HCT116 (cell line): ENCODE results near the gene DNAAF8. TPM values are rescaled to one million over a fixed set of nuclear protein-coding genes. Genes with fewer than 3 reads are reported as not detected.

Experiments used
- ATAC-seq: fragments of 200-7000 bp; cut with Tn5 transposase; 2 replicates; pipeline ENCODE4 v1.9.1; 2020; ENCODE audit warnings: mild to moderate bottlenecking, moderate library complexity
- BruUV-seq: library from RNA; stranded (reverse); fragments of 400-500 nt; replicated peaks from 2 replicates; lab custom pipeline; 2021; lab: Mats Ljungman, UMichigan
- CTCF ChIA-PET: fragments of 300-600 bp; sonication (Branson Sonifier 250); formaldehyde crosslinking; loops from one replicate; lab custom pipeline; 2021; ENCODE audit warnings: antibody characterized with exemption; lab: Charles Lee
- POLR2A ChIA-PET: fragments of 300-600, 350-600 bp; sonication (Branson Sonifier 250); formaldehyde crosslinking; loops from one replicate; lab custom pipeline; 2021; ENCODE audit warnings: antibody characterized with exemption; lab: Charles Lee
- RAD21 ChIA-PET, 2 experiments: fragments of 300-600 bp; sonication (Branson Sonifier 250); formaldehyde crosslinking; loops; one replicate each; lab custom pipeline; 2023; ENCODE audit warnings: low total read pairs in 2 of 2; ENCODE audit not compliant: uncharacterized antibody in 2 of 2, unreplicated experiment in 2 of 2, low non-redundant PET in 1 of 2; lab: Charles Lee
- DNase-seq: peaks from one replicate; pipeline ENCODE4 v3.0.0-alpha.2; 2010; ENCODE audit warnings: low read depth, low spot score
- H2AFZ ChIP-seq: fragments of 200-600 bp; shearing (Covaris generic), sonication (generic); 2 replicates; pipeline ENCODE4 v1.6.1; 2017; ENCODE audit warnings: low read depth, mixed run types, mixed read lengths, antibody characterized with exemption, low read length; ENCODE audit not compliant: poor library complexity, severe bottlenecking
- H3K27ac ChIP-seq: 2 replicates; pipeline ENCODE4 v1.5.1; 2012; ENCODE audit warnings: low read depth, low read length
- H3K27me3 ChIP-seq: fragments of 200-600 bp; sonication (generic); 2 replicates; pipeline ENCODE4 v1.6.1; 2016; ENCODE audit warnings: mixed run types, low read length, mixed read lengths; ENCODE audit not compliant: insufficient read depth
- H3K36me3 ChIP-seq, 2 experiments: fragments of 200-500 bp in 1 of 2; fragments of 200-600 bp in 1 of 2; sonication (Bioruptor generic) in 1 of 2; sonication (generic) in 1 of 2; 2 replicates each; pipeline versions ENCODE4 v1.5.1 to v1.6.1; 2014 to 2016; ENCODE audit warnings: low read length in 2 of 2, inconsistent platforms in 1 of 2, mixed read lengths in 1 of 2, mixed run types in 1 of 2; ENCODE audit not compliant: insufficient read depth in 2 of 2, control insufficient read depth in 1 of 2
- H3K4me1 ChIP-seq, 2 experiments: fragments of 200-600 bp in 1 of 2; sonication (generic) in 1 of 2; 2 replicates each; pipeline versions ENCODE4 v1.5.1 to v1.6.1; 2012 to 2017; ENCODE audit warnings: low read length in 2 of 2, inconsistent platforms in 1 of 2, mild to moderate bottlenecking in 1 of 2, mixed read lengths in 1 of 2, mixed run types in 1 of 2, moderate library complexity in 1 of 2; ENCODE audit not compliant: insufficient read depth in 2 of 2, control insufficient read depth in 1 of 2
- H3K4me2 ChIP-seq: fragments of 200-600 bp; sonication (generic); 2 replicates; pipeline ENCODE4 v1.6.1; 2017; ENCODE audit warnings: mixed run types, low read length, mixed read lengths
- H3K4me3 ChIP-seq, 2 experiments: fragments of 200-600 bp in 1 of 2; sonication (generic) in 1 of 2; replicated peaks in 1 of 2; 2 replicates each; pipeline ENCODE4 v1.5.1; 2011 to 2016; ENCODE audit warnings: low read length in 2 of 2, control low read depth in 1 of 2, low read depth in 1 of 2, mild to moderate bottlenecking in 1 of 2, mixed read lengths in 1 of 2, mixed run types in 1 of 2
- H3K79me2 ChIP-seq: fragments of 200-600 bp; sonication (generic); 2 replicates; pipeline ENCODE4 v1.6.1; 2017; ENCODE audit warnings: mild to moderate bottlenecking, mixed run types, low read length, moderate library complexity, mixed read lengths; ENCODE audit not compliant: insufficient read depth
- H3K9ac ChIP-seq: fragments of 200-600 bp; sonication (generic); 2 replicates; pipeline ENCODE4 v1.6.1; 2016; ENCODE audit warnings: low read length, mixed read lengths
- H3K9me2 ChIP-seq: fragments of 200-600 bp; sonication (generic), shearing (Covaris generic); 2 replicates; pipeline ENCODE4 v1.6.1; 2017; ENCODE audit warnings: mixed run types, mild to moderate bottlenecking, moderate library complexity; ENCODE audit not compliant: insufficient read depth
- H3K9me3 ChIP-seq, 2 experiments: fragments of 200-500 bp in 1 of 2; fragments of 200-600 bp in 1 of 2; sonication (Bioruptor generic) in 1 of 2; sonication (generic) in 1 of 2; 2 replicates each; pipeline ENCODE4 v1.6.1; 2014 to 2017; ENCODE audit warnings: low read length in 2 of 2, mixed read lengths in 2 of 2, inconsistent platforms in 1 of 2, low read depth in 1 of 2, mild to moderate bottlenecking in 1 of 2, mixed run types in 1 of 2, moderate library complexity in 1 of 2; ENCODE audit not compliant: control insufficient read depth in 1 of 2, insufficient read depth in 1 of 2
- H4K20me1 ChIP-seq: fragments of 200-600 bp; sonication (generic), shearing (Covaris generic); 2 replicates; pipeline ENCODE4 v1.6.1; 2017; ENCODE audit warnings: mixed run types, mild to moderate bottlenecking, moderate library complexity; ENCODE audit not compliant: insufficient read depth
- ELF1 ChIP-seq: IDR thresholded peaks from 2 replicates; pipeline ENCODE4 v1.6.1; 2012; ENCODE audit warnings: low read depth, borderline replicate concordance
- EZH2 ChIP-seq: fragments of 200-600 bp; sonication (generic); IDR thresholded peaks from 2 replicates; pipeline ENCODE4 v1.6.1; 2017; ENCODE audit warnings: antibody characterized with exemption, mixed run types
- POLR2AphosphoS5 ChIP-seq: IDR thresholded peaks from 2 replicates; pipeline ENCODE4 v1.6.1; 2011; ENCODE audit warnings: mild to moderate bottlenecking, low read depth, low read length, moderate library complexity
- RAD21 ChIP-seq: IDR thresholded peaks from 2 replicates; pipeline ENCODE4 v1.6.1; 2012; ENCODE audit warnings: low read depth, mild to moderate bottlenecking
- intact Hi-C: fragments of 100-400 bp; cut with micrococcal nuclease; formaldehyde crosslinking; loops from 2 replicates; pipeline ENCODE4 v1.10.0; 2022
- total RNA-seq: library from RNA; stranded (reverse); gene quantifications from one replicate; pipeline ENCODE4 v1.2.1, GENCODE V29; 2021; ENCODE audit not compliant: unreplicated experiment

Gene DNAAF8
- total RNA-seq, 1 experiment from 2014 or later, result 1.0 TPM

- intact Hi-C loops, result loop anchor here (10.0 kb wide), 1 partner anchor 306 kb away; no protein-coding TSS in a partner anchor
- no TSS peak for BruUV-seq
- CTCF ChIA-PET, result no interaction called here
Observed at GRCh38 chr16:4718466-4718865, 15.9 kb upstream of the DNAAF8 start.

GRCh38 chr16:4723071-4723767, 11.1 kb upstream of the DNAAF8 start:
- Histone ChIP-seq H3K4me2 (no peak overlapping the region), H3K36me3 (peaks cover 3 to 10% of the 10 kb centered on the region in 2 experiments; a peak in 1 of 4 replicates), H3K27me3 (no peaks in the 10 kb centered on the region), H3K27ac (no peak overlapping the region), H3K4me1 (no peaks in the 10 kb centered on the region), H3K9me2 (no peaks in the 10 kb centered on the region), H4K20me1 (no peaks in the 10 kb centered on the region), H3K9ac (no peak overlapping the region), H2AFZ (no peak overlapping the region), H3K4me3 (no peak overlapping the region), H3K79me2 (no peaks in the 10 kb centered on the region), H3K9me3 (no peaks in the 10 kb centered on the region)
- TF ChIP-seq ELF1 (no peak), POLR2AphosphoS5 (no peak), EZH2 (no peak)
- CTCF ChIA-PET, result no interaction called here
- RAD21 ChIA-PET, result no interaction called here
- intact Hi-C loops, result no loop called here
- DNase-seq (no peak), ATAC-seq (no peak)
- POLR2A ChIA-PET, result no interaction called here
- no TSS peak for BruUV-seq

More at GRCh38 chr16:4718466-4718865, 15.9 kb upstream of the DNAAF8 start:
- no peak for ATAC-seq
- no peak for DNase-seq
- no peak overlapping the region for H3K27ac ChIP-seq
- no peak overlapping the region for H3K4me3 ChIP-seq
- H3K9me3 ChIP-seq, result no peaks in the 10 kb centered on the region
- H3K9me2 ChIP-seq, result no peaks in the 10 kb centered on the region
- ChIA-PET RAD21 (no interaction called here), POLR2A (no interaction called here)
- H3K9ac ChIP-seq, result no peak overlapping the region
- H3K4me2 ChIP-seq, result no peak overlapping the region
- no peaks in the 10 kb centered on the region for H3K79me2 ChIP-seq
- no peak overlapping the region for H2AFZ ChIP-seq
- TF ChIP-seq EZH2, result no peak
- TF ChIP-seq RAD21, result no peak
- H4K20me1 ChIP-seq, result no peaks in the 10 kb centered on the region
- no peaks in the 10 kb centered on the region for H3K4me1 ChIP-seq
- peaks cover 0 to 11% of the 10 kb centered on the region in 2 experiments; a peak in 2 of 4 replicates for H3K36me3 ChIP-seq
- no peaks in the 10 kb centered on the region for H3K27me3 ChIP-seq
